GM19395 (cell line): ENCODE results near the gene CA5A.
A peak's percentile ranks its signal among the peaks of the same experiment; 100 is the strongest.
"Not testable (repeated sequence)": the region's sequence is repeated elsewhere in the genome, so short reads cannot be mapped to it uniquely, and the experiment has no call there.

ENCODE experiments used
- ATAC-seq: cut with Tn5 transposase; IDR thresholded peaks from one replicate; pipeline ENCODE4 v1.9.1; 2021; ENCODE audit warnings: mild to moderate bottlenecking, moderate library complexity; ENCODE audit not compliant: unreplicated experiment

The CA5A gene

GRCh38 chr16:87926246-87927194 is 9.8 kb downstream of the CA5A start:
- no peak for ATAC-seq

GRCh38 chr16:87924811-87925670 is 11.3 kb downstream of the CA5A start:
- no peak for ATAC-seq

- peak; percentile 73 for ATAC-seq
Measured at GRCh38 chr16:87924041-87924810, 12.1 kb downstream of the CA5A start.

- ATAC-seq: no peak
Measured at GRCh38 chr16:87922250-87922871, 14.0 kb downstream of the CA5A start.

GRCh38 chr16:87921236-87921773 is 15.0 kb downstream of the CA5A start:
- no peak for ATAC-seq

GRCh38 chr16:87919681-87919994 is 16.7 kb downstream of the CA5A start:
- ATAC-seq: no peak

- no peak for ATAC-seq
Measured at GRCh38 chr16:87918866-87919680, 17.3 kb downstream of the CA5A start.

- ATAC-seq: no peak
Measured at GRCh38 chr16:87918338-87918737, 18.0 kb downstream of the CA5A start.

- no peak for ATAC-seq
Measured at GRCh38 chr16:87917503-87917902, 18.8 kb downstream of the CA5A start.

- ATAC-seq: no peak
Measured at GRCh38 chr16:87914812-87915211, 21.5 kb downstream of the CA5A start.

GRCh38 chr16:87914021-87914725 is 22.2 kb downstream of the CA5A start:
- ATAC-seq: not testable (repeated sequence)

GRCh38 chr16:87912691-87913090 is 23.6 kb downstream of the CA5A start:
- not testable (repeated sequence) for ATAC-seq

GRCh38 chr16:87911106-87911763 is 25.1 kb downstream of the CA5A start:
- ATAC-seq: not testable (repeated sequence)

- peak; percentile 68 for ATAC-seq
Measured at GRCh38 chr16:87909203-87909935, 27.0 kb downstream of the CA5A start.

GRCh38 chr16:87908101-87908500 is 28.2 kb downstream of the CA5A start:
- ATAC-seq: not testable (repeated sequence)

GRCh38 chr16:87905521-87905920 is 30.8 kb downstream of the CA5A start:
- not testable (repeated sequence) for ATAC-seq

GRCh38 chr16:87904963-87905362 is 31.4 kb downstream of the CA5A start:
- not testable (repeated sequence) for ATAC-seq

- ATAC-seq: not testable (repeated sequence)
Measured at GRCh38 chr16:87900489-87900888, 35.8 kb downstream of the CA5A start.
